Measurements from ENCODE around the gene HYAL3. TPM values are rescaled to one million over a fixed set of nuclear protein-coding genes. Genes with fewer than 3 reads are reported as not detected.
"Not testable (repeated sequence)": the region's sequence is repeated elsewhere in the genome, so short reads cannot be mapped to it uniquely, and the experiment has no call there.

The HYAL3 gene
- total RNA-seq, 4 donors from 2014 or later: 1.9 to 4.1 (median 2.6) TPM

DNA sequence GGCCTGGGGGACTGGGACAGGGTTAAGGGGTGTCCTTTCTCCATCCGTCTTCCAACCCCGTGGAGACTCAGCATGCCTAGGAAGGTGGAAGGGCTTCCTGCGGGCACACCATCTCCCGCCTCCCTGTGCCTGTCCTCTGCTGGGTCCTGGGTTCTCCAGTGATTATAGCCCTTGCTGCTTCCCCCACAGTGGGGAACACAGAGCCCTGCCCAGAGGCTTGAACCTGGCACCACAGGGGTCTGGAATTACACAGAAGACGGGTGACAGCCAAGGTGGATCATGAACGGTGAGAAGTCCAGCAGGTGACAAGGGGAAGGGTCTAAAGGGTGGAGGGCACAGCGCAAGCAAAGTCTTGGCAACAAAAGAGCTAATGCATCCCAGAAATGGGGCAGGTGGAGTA is 36.4 kb downstream of the HYAL3 start:
- no peak overlapping the region for H3K4me3 ChIP-seq (ENCODE audit: low read depth, poor library complexity, severe bottlenecking)
- no peak for DNase-seq (ENCODE audit: low spot score in 2 of 2)
- intact Hi-C loops (cut with DNase I; ENCODE audit: low total_unique reads): no loop called here
- WGBS, 2 donors: 79 to 84% methylated on average over 7 of the region's 7 CpGs
- TF ChIP-seq POLR2A (IDR thresholded peaks at IDR 0.05) (no peak), CTCF (IDR thresholded peaks at IDR 0.05) (no peak)

GRCh38 chr3:50262200-50262599 is 37.0 kb downstream of the HYAL3 start:
- intact Hi-C loops (cut with DNase I; ENCODE audit: low total_unique reads); H3K4me3 ChIP-seq (ENCODE audit: low read depth, poor library complexity, severe bottlenecking); DNase-seq (ENCODE audit: low spot score in 2 of 2): not testable (repeated sequence)
- WGBS, 2 donors: 97 to 100% methylated on average over 4 of the region's 4 CpGs

DNA sequence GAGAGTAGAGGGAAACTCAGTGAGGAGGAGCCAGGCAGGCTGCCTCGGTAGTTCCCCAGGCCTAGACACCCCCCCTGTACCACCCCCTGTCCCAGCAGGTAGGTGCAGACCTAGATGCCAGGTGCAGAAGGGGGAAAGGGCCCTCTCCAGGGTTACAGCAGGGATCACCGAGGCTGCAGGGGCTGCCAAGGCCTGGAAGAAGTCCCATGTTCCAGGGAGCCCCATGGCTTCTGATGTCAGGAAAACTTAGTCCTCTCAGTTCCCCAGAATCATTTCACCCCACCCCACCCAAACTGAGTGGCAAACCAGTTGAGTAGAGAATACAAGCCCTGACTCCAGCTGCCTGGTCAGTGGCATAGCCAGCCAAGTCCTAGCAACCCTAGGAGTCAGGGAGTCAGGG is 37.7 kb downstream of the HYAL3 start:
- 44 to 55% methylated on average over 2 of the region's 2 CpGs for WGBS, 2 donors
- TF ChIP-seq POLR2A (IDR thresholded peaks at IDR 0.05): no peak
- no peak for TF ChIP-seq CTCF (IDR thresholded peaks at IDR 0.05)
- no peak for DNase-seq (ENCODE audit: low spot score in 2 of 2)
- intact Hi-C loops (cut with DNase I; ENCODE audit: low total_unique reads): no loop called here
- H3K4me3 ChIP-seq (ENCODE audit: low read depth, poor library complexity, severe bottlenecking): no peak overlapping the region

DNA sequence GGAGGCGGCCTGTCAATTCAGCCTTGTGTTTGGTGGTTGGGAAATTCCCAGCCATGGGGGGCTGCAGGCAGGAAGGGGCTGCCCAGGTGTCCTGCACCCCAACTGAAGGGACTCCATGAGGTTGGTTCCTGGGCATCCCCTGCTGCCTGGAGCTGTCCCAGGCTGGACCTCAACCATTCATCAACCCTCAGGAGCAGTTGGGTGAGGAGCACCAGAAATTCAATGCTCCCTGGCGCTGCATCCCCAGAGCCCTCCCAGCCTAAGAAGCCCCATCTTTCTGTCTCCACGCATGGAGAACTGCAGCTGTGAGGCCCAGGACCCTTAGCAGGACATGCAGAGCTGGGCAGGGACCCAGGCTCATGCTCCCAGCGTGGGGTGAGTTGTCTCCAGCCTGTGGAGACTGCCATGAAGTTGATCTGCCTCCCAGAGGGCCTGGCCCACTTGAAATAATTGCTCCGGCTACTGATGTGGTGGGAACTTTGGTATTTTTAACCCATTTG is 38.2 kb downstream of the HYAL3 start:
- 60 to 61% methylated on average over 5 of the region's 5 CpGs for WGBS, 2 donors
- H3K4me3 ChIP-seq (ENCODE audit: low read depth, poor library complexity, severe bottlenecking): no peak overlapping the region
- no peak for TF ChIP-seq POLR2A (IDR thresholded peaks at IDR 0.05)
- DNase-seq (ENCODE audit: low spot score in 2 of 2): no peak
- intact Hi-C loops (cut with DNase I; ENCODE audit: low total_unique reads): no loop called here

GRCh38 chr3:50260027-50260941 is 38.9 kb downstream of the HYAL3 start:
- no peak overlapping the region for H3K4me3 ChIP-seq (ENCODE audit: low read depth, poor library complexity, severe bottlenecking)
- TF ChIP-seq CTCF (IDR thresholded peaks at IDR 0.05): peak in 1 of 3 donors; percentile 90
- TF ChIP-seq POLR2A (IDR thresholded peaks at IDR 0.05): no peak
- intact Hi-C loops (cut with DNase I; ENCODE audit: low total_unique reads): no loop called here
- peak; percentile 88 to 99 for DNase-seq (ENCODE audit: low spot score in 2 of 2)
- 3 to 5% methylated on average over 32 to 41 of the region's 70 CpGs for WGBS, 2 donors

DNA sequence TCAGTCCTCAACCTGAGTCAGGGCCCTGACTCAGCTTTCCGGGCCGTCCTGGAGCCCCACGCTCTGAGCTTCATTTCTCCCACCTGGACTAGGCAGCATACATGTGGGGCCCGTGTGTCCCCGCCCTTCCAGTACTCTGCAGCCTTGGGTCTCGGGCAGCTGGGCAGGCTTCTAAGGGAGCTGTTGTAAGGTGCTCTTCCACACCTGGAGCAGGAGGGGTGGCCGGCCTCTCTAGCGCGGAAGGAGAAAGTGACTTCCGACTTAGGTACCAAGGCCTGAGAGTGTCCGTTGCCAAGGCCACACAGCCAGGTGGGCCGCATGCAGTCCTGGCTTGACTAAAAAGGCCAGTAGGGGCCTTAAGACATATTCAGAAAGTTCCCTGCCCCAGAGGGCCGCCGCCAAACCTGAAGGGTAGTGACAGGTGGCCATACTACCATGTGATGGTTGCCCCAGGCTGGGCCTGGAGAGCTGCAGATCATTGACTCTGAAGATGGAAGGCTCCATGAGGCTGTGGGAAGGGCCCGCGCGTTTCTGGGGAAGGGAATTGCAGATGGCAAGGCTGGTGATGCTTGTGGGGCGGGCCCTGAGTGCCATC is 39.7 kb downstream of the HYAL3 start:
- H3K4me3 ChIP-seq (ENCODE audit: low read depth, poor library complexity, severe bottlenecking): no peak overlapping the region
- peak in 1 of 2 donors; percentile 87 for DNase-seq (ENCODE audit: low spot score in 2 of 2)
- intact Hi-C loops (cut with DNase I; ENCODE audit: low total_unique reads): no loop called here
- WGBS, 2 donors: 37 to 48% methylated on average over 13 to 18 of the region's 18 CpGs
- TF ChIP-seq CTCF (IDR thresholded peaks at IDR 0.05): no peak
- no peak for TF ChIP-seq POLR2A (IDR thresholded peaks at IDR 0.05)

Data from lower leg skin (tissue), 4 donors.